WTC11 (cell line): ENCODE results near the gene SPG11. TPM values are rescaled to one million over a fixed set of nuclear protein-coding genes. Genes with fewer than 3 reads are reported as not detected.

Source experiments
- ARID4B ChIP-seq: sonication (generic); formaldehyde crosslinking; IDR thresholded peaks from 2 replicates; pipeline ENCODE4 v1.8.0; 2023; ENCODE audit warnings: missing genetic modification reagents, mild to moderate bottlenecking, borderline replicate concordance
- ATF3 ChIP-seq: sonication (generic); formaldehyde crosslinking; conservative IDR thresholded peaks from 2 replicates; pipeline ENCODE4 v1.8.1; 2022; ENCODE audit warnings: mild to moderate bottlenecking, missing genetic modification reagents
- CREB1 ChIP-seq: sonication (generic); formaldehyde crosslinking; IDR thresholded peaks from 2 replicates; pipeline ENCODE4 v1.8.0; 2023; ENCODE audit warnings: mild to moderate bottlenecking, missing genetic modification reagents
- CTCF ChIP-seq: fragments of 200-600 bp; IDR thresholded peaks from 2 replicates; pipeline ENCODE4 v1.8.0; 2022; ENCODE audit warnings: antibody characterized with exemption
- E2F4 ChIP-seq: sonication (generic); formaldehyde crosslinking; IDR thresholded peaks from 2 replicates; pipeline ENCODE4 v1.8.1; 2022; ENCODE audit warnings: low read depth, mild to moderate bottlenecking, moderate library complexity, missing genetic modification reagents, borderline replicate concordance
- ELF4 ChIP-seq: sonication (generic); formaldehyde crosslinking; IDR thresholded peaks from 2 replicates; pipeline ENCODE4 v1.8.1; 2022; ENCODE audit warnings: low read depth, mild to moderate bottlenecking, moderate library complexity, missing genetic modification reagents
- IRF1 ChIP-seq: sonication (generic); formaldehyde crosslinking; IDR thresholded peaks from 2 replicates; pipeline ENCODE4 v1.8.0; 2023; ENCODE audit warnings: missing genetic modification reagents
- IRF2 ChIP-seq: sonication (generic); formaldehyde crosslinking; IDR thresholded peaks from 2 replicates; pipeline ENCODE4 v1.8.0; 2022; ENCODE audit warnings: low read depth, missing genetic modification reagents, borderline replicate concordance
- MLX ChIP-seq: sonication (generic); formaldehyde crosslinking; IDR thresholded peaks from 2 replicates; pipeline ENCODE4 v1.8.1; 2023; ENCODE audit warnings: mild to moderate bottlenecking, missing genetic modification reagents, moderate library complexity
- MXD4 ChIP-seq: fragments of 250-450 bp; sonication (Bioruptor Pico); IDR thresholded peaks from 2 replicates; pipeline ENCODE4 v1.8.0; 2021; ENCODE audit warnings: mild to moderate bottlenecking, moderate library complexity, borderline replicate concordance
- NFE2L1 ChIP-seq: sonication (generic); formaldehyde crosslinking; IDR thresholded peaks from 2 replicates; pipeline ENCODE4 v1.8.1; 2023; ENCODE audit warnings: missing genetic modification reagents
- OVOL2 ChIP-seq: fragments of 250-450 bp; sonication (Bioruptor Pico); IDR thresholded peaks from 2 replicates; pipeline ENCODE4 v1.9.0; 2021; ENCODE audit warnings: mild to moderate bottlenecking, borderline replicate concordance
- SP1 ChIP-seq: sonication (generic); formaldehyde crosslinking; conservative IDR thresholded peaks from 2 replicates; pipeline ENCODE4 v1.8.1; 2022; ENCODE audit warnings: missing genetic modification reagents
- TEAD1 ChIP-seq: sonication (generic); formaldehyde crosslinking; IDR thresholded peaks from 2 replicates; pipeline ENCODE4 v1.8.0; 2022; ENCODE audit warnings: mild to moderate bottlenecking, missing genetic modification reagents
- TEAD4 ChIP-seq: sonication (generic); formaldehyde crosslinking; IDR thresholded peaks from 2 replicates; pipeline ENCODE4 v1.8.0; 2022; ENCODE audit warnings: mild to moderate bottlenecking, missing genetic modification reagents
- TP53 ChIP-seq: sonication (generic); formaldehyde crosslinking; IDR thresholded peaks from 2 replicates; pipeline ENCODE4 v1.8.1; 2023; ENCODE audit warnings: mild to moderate bottlenecking, missing genetic modification reagents
- USF2 ChIP-seq: sonication (generic); formaldehyde crosslinking; IDR thresholded peaks from 2 replicates; pipeline ENCODE4 v1.8.1; 2023; ENCODE audit warnings: mild to moderate bottlenecking, missing genetic modification reagents, moderate library complexity
- ZNF219 ChIP-seq: sonication (generic); formaldehyde crosslinking; IDR thresholded peaks from 2 replicates; pipeline ENCODE4 v1.8.0; 2023; ENCODE audit warnings: missing genetic modification reagents, mild to moderate bottlenecking, borderline replicate concordance
- ZNF232 ChIP-seq: sonication (generic); formaldehyde crosslinking; IDR thresholded peaks from 2 replicates; pipeline ENCODE4 v1.8.0; 2022; ENCODE audit warnings: mild to moderate bottlenecking, missing genetic modification reagents
- ZNF281 ChIP-seq: sonication (generic); formaldehyde crosslinking; IDR thresholded peaks from 2 replicates; pipeline ENCODE4 v1.8.0; 2023; ENCODE audit warnings: mild to moderate bottlenecking, missing genetic modification reagents
- total RNA-seq: library from RNA; stranded (reverse); gene quantifications from 3 replicates; pipeline ENCODE4 v1.2.3, GENCODE V29; 2021

The SPG11 gene
- total RNA-seq, 1 experiment from 2014 or later: 46.4 TPM

GRCh38 chr15:44536962-44537734 is 126.3 kb downstream of the SPG11 start, which contains the start of gene EIF3J (continued):
- TF ChIP-seq MXD4 (CRISPR knock-in tag): no peak
- TF ChIP-seq TEAD4: no peak
- no peak for TF ChIP-seq TP53 (CRISPR knock-in tag)
- peak; percentile 85 for TF ChIP-seq E2F4 (CRISPR knock-in tag)
- peak; percentile 59; the same call in 1 of the 2 replicates for TF ChIP-seq NFE2L1 (CRISPR knock-in tag)
- no peak for TF ChIP-seq ATF3 (CRISPR knock-in tag)
- TF ChIP-seq ARID4B (CRISPR knock-in tag): peak; percentile 77
- TF ChIP-seq OVOL2: no peak
- no peak for TF ChIP-seq USF2
- no peak for TF ChIP-seq MLX (CRISPR knock-in tag)
- TF ChIP-seq CREB1 (CRISPR knock-in tag): peak; percentile 80
- TF ChIP-seq IRF2 (CRISPR knock-in tag): 0 out of 2 replicates have a peak, but pooled peaks have one; percentile 21
- TF ChIP-seq IRF1 (CRISPR knock-in tag): peak; percentile 27; the same call in 1 of the 2 replicates
- TF ChIP-seq CTCF: no peak
- TF ChIP-seq ZNF232: no peak
- peak; percentile 32; the same call in 1 of the 2 replicates for TF ChIP-seq ZNF281 (CRISPR knock-in tag)
- peak; percentile 34; the same call in 1 of the 2 replicates for TF ChIP-seq ZNF219
- TF ChIP-seq TEAD1: peak; percentile 68; the same call in 1 of the 2 replicates
- TF ChIP-seq ELF4: 0 out of 2 replicates have a peak, but pooled peaks have one; percentile 59
- peak; percentile 61 for TF ChIP-seq SP1 (CRISPR knock-in tag)
